Fibroblast of lung (primary cell): Measurements from ENCODE around the gene KLHL17.

ENCODE experiments used
- EZH2 ChIP-seq: IDR thresholded peaks from 2 replicates; pipeline ENCODE4 v1.5.1; 2012; ENCODE audit warnings: low read length, control low read depth, mild to moderate bottlenecking; ENCODE audit errors: missing control alignments
- TF ChIP-seq, protein P1 (sequence below), 2 donors: IDR thresholded peaks in 1 of 2; conservative IDR thresholded peaks in 1 of 2; 1 replicate in 1 of 2; 2 replicates in 1 of 2; pipeline ENCODE4 v1.5.1; 2011 to 2012; ENCODE audit warnings: low read length in 2 of 2, control low read depth in 1 of 2, inconsistent platforms in 1 of 2, low read depth in 1 of 2, mild to moderate bottlenecking in 1 of 2

DNA sequence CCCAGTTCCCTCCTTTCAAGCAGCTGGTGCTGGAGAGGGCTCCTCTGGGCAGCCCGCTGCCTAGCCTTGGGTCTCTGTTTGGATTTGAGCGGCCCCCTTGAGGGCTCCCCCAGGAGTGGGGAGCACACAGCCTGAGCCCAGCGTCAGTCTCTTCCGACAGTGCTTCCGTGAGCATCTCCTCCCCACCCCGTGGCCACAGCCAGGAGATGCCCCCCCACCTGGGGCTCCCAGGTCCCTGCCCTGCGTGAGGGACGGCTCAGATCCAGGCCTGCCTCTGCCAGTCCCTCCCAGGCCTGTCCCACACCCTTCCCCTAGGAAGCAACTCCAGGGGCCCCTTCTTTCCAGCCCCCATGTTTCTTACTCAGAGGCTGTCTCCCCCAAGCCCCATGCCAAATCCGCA, 33.1 kb upstream of the KLHL17 start:
- TF ChIP-seq, protein P1, sequence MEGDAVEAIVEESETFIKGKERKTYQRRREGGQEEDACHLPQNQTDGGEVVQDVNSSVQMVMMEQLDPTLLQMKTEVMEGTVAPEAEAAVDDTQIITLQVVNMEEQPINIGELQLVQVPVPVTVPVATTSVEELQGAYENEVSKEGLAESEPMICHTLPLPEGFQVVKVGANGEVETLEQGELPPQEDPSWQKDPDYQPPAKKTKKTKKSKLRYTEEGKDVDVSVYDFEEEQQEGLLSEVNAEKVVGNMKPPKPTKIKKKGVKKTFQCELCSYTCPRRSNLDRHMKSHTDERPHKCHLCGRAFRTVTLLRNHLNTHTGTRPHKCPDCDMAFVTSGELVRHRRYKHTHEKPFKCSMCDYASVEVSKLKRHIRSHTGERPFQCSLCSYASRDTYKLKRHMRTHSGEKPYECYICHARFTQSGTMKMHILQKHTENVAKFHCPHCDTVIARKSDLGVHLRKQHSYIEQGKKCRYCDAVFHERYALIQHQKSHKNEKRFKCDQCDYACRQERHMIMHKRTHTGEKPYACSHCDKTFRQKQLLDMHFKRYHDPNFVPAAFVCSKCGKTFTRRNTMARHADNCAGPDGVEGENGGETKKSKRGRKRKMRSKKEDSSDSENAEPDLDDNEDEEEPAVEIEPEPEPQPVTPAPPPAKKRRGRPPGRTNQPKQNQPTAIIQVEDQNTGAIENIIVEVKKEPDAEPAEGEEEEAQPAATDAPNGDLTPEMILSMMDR (conservative IDR thresholded peaks at IDR 0.05 in 1 of 2, IDR thresholded peaks at IDR 0.05 in 1 of 2; ENCODE audit: low read depth in 1 of 2, low read length in 2 of 2), result no peak
- no peak for TF ChIP-seq EZH2
